ENCODE data around the gene SPC24. TPM values are rescaled to one million over a fixed set of nuclear protein-coding genes. Genes with fewer than 3 reads are reported as not detected.
"Not testable (repeated sequence)": the region's sequence is repeated elsewhere in the genome, so short reads cannot be mapped to it uniquely, and the experiment has no call there.

Gene SPC24
- polyA plus RNA-seq, 4 donors: 11.6 to 21.9 (median 21.0) TPM

GRCh38 chr19:11136400-11137101, 19.0 kb downstream of the SPC24 start:
- no peak for DNase-seq (ENCODE audit: low read depth in 4 of 4, low spot score in 2 of 4)

- DNase-seq (ENCODE audit: low read depth in 4 of 4, low spot score in 2 of 4): no peak
Measured at GRCh38 chr19:11131471-11131870, 24.1 kb downstream of the SPC24 start.

- no peak for DNase-seq (ENCODE audit: low read depth in 4 of 4, low spot score in 2 of 4)
Measured at GRCh38 chr19:11130824-11131455, 24.6 kb downstream of the SPC24 start.

DNA sequence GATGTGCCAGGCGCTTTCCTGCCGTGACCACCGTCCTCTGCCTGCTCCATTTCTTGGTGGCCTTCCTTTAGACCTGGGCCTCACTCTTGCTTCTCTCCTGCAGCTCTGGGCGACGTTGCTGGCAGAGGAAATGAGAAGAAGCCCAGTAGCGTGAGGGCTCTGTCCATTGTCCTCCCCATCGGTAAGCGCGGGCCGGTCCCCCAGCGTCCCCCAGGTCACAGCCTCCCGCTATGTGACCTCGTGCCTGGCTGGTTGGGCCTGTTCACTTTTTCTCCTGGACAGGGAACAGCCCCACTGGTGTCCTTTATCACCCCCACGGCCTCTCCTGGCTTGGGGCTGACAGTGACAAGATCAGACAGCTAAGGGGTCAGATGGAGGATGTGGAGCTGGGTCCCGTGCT, 27.7 kb downstream of the SPC24 start:
- DNase-seq (ENCODE audit: low read depth in 4 of 4, low spot score in 2 of 4): no peak

GRCh38 chr19:11125994-11126685, 29.4 kb downstream of the SPC24 start:
- peak in 1 of 4 donors; percentile 76 for DNase-seq (ENCODE audit: low read depth in 4 of 4, low spot score in 2 of 4)

DNA sequence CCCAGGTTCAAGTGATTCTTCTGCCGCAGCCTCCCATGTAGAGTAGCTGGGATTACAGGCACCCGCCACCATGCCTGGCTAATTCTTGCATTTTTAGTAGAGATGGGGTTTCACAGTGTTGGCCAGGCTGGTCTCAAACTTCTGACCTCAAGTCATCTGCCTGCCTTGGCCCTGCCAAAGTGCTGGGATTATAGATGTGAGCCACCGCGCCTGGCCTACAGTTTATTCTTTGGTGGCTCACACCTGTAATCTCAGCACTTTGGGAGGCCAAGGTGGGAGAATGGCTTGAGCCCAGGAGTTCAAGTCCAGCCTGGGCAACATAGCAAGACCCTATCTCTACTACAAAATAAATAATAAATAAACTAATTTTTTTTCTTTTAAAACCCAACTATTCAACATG, 31.4 kb downstream of the SPC24 start:
- not testable (repeated sequence) for DNase-seq (ENCODE audit: low read depth in 4 of 4, low spot score in 2 of 4)

GRCh38 chr19:11123114-11123513, 32.5 kb downstream of the SPC24 start:
- DNase-seq (ENCODE audit: low read depth in 4 of 4, low spot score in 2 of 4): no peak

GRCh38 chr19:11121963-11122362, 33.6 kb downstream of the SPC24 start:
- not testable (repeated sequence) for DNase-seq (ENCODE audit: low read depth in 4 of 4, low spot score in 2 of 4)

DNA sequence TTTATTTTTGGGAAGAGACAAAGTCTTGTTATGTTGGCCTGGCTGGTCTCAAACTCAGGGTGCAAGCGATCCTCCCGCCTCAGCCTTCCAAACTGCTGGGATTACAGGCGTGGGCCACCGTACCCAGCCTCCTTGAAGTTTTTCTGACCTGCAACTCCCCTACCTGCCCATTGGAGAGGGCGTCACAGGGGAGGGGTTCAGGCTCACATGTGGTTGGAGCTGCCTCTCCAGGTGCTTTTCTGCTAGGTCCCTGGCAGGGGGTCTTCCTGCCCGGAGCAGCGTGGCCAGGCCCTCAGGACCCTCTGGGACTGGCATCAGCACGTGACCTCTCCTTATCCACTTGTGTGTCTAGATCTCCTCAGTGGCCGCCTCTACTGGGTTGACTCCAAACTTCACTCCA, 39.1 kb downstream of the SPC24 start:
- no peak for DNase-seq (ENCODE audit: low read depth in 4 of 4, low spot score in 2 of 4)

DNA sequence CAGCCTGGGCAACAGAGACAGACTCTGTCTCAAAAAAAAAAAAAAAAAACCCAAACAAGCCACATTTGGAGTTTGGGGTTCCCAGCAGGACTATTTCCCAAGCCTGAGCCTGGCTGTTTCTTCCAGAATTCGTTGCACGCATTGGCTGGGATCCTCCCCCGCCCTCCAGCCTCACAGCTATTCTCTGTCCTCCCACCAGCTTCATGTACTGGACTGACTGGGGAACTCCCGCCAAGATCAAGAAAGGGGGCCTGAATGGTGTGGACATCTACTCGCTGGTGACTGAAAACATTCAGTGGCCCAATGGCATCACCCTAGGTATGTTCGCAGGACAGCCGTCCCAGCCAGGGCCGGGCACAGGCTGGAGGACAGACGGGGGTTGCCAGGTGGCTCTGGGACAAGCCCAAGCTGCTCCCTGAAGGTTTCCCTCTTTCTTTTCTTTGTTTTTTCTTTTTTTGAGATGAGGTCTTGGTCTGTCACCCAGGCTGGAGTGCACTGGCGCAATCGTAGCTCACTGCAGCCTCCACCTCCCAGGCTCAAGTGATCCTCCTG, 39.6 kb downstream of the SPC24 start:
- DNase-seq (ENCODE audit: low read depth in 4 of 4, low spot score in 2 of 4): no peak

DNA sequence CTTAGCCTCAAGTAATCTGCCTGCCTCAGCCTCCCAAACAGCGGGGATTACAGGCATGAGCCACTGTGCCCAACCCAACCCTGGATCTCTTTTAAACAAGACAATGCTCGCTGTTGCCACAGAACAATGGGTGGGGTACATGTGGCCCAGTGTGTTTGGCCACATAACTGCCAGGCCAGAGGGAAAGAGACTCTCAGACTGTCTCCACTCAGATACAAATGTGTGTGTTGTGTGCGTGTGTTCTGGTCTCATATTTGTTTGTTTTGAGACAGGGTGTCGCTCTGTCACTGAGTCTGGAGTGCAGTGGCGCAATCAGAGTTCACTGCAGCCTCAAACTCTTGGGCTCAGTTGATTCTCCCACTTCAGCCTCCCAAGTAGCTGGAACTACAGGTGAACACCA, 40.5 kb downstream of the SPC24 start:
- DNase-seq (ENCODE audit: low read depth in 4 of 4, low spot score in 2 of 4): no peak

DNA sequence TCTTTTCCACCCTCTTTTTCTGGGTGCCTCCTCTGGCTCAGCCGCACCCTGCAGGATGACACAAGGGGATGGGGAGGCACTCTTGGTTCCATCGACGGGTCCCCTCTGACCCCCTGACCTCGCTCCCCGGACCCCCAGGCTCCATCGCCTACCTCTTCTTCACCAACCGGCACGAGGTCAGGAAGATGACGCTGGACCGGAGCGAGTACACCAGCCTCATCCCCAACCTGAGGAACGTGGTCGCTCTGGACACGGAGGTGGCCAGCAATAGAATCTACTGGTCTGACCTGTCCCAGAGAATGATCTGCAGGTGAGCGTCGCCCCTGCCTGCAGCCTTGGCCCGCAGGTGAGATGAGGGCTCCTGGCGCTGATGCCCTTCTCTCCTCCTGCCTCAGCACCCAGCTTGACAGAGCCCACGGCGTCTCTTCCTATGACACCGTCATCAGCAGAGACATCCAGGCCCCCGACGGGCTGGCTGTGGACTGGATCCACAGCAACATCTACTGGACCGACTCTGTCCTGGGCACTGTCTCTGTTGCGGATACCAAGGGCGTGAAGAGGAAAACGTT, 42.4 kb downstream of the SPC24 start:
- DNase-seq (ENCODE audit: low read depth in 4 of 4, low spot score in 2 of 4): no peak

DNA sequence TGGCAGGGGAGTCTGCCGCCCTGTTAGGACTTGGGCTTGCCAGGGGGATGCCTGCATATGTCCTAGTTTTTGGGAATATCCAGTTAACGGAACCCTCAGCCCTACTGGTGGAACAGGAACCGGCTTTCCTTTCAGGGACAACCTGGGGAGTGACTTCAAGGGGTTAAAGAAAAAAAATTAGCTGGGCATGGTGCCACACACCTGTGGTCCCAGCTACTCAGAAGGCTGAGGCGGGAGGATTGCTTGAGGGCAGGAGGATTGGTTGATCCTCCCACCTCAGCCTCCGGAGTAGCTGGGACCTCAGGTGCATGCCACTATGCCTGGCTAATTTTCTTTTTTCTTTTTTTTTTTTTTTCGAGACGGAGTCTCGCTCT, 43.8 kb downstream of the SPC24 start:
- DNase-seq (ENCODE audit: low read depth in 4 of 4, low spot score in 2 of 4): no peak

DNA sequence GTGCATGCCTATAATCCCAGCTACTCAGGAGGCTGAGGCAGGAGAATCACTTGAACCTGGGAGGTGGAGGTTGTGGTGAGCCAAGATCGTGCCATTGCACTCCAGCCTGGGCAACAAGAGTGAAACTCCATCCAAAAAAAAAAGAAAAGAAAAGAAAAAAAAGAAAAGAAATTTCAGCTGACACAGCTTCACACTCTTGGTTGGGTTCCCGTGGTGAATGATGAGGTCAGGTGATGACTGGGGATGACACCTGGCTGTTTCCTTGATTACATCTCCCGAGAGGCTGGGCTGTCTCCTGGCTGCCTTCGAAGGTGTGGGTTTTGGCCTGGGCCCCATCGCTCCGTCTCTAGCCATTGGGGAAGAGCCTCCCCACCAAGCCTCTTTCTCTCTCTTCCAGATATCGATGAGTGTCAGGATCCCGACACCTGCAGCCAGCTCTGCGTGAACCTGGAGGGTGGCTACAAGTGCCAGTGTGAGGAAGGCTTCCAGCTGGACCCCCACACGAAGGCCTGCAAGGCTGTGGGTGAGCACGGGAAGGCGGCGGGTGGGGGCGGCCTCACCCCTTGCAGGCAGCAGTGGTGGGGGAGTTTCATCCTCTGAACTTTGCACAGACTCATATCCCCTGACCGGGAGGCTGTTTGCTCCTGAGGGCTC, 44.3 kb downstream of the SPC24 start:
- DNase-seq (ENCODE audit: low read depth in 4 of 4, low spot score in 2 of 4): no peak

- DNase-seq (ENCODE audit: low read depth in 4 of 4, low spot score in 2 of 4): no peak
Measured at GRCh38 chr19:11108746-11109145, 46.8 kb downstream of the SPC24 start.

DNA sequence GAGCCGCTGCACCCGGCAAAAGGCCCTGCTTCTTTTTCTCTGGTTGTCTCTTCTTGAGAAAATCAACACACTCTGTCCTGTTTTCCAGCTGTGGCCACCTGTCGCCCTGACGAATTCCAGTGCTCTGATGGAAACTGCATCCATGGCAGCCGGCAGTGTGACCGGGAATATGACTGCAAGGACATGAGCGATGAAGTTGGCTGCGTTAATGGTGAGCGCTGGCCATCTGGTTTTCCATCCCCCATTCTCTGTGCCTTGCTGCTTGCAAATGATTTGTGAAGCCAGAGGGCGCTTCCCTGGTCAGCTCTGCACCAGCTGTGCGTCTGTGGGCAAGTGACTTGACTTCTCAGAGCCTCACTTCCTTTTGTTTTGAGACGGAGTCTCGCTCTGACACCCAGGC, 49.1 kb downstream of the SPC24 start:
- no peak for DNase-seq (ENCODE audit: low read depth in 4 of 4, low spot score in 2 of 4)

DNA sequence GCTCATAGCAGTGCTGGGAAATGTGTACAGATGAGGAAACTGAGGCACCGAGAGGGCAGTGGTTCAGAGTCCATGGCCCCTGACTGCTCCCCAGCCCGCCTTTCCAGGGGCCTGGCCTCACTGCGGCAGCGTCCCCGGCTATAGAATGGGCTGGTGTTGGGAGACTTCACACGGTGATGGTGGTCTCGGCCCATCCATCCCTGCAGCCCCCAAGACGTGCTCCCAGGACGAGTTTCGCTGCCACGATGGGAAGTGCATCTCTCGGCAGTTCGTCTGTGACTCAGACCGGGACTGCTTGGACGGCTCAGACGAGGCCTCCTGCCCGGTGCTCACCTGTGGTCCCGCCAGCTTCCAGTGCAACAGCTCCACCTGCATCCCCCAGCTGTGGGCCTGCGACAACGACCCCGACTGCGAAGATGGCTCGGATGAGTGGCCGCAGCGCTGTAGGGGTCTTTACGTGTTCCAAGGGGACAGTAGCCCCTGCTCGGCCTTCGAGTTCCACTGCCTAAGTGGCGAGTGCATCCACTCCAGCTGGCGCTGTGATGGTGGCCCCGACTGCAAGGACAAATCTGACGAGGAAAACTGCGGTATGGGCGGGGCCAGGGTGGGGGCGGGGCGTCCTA, 50.5 kb downstream of the SPC24 start:
- DNase-seq (ENCODE audit: low read depth in 4 of 4, low spot score in 2 of 4): no peak

GRCh38 chr19:11103667-11104066, 51.9 kb downstream of the SPC24 start:
- not testable (repeated sequence) for DNase-seq (ENCODE audit: low read depth in 4 of 4, low spot score in 2 of 4)

DNA sequence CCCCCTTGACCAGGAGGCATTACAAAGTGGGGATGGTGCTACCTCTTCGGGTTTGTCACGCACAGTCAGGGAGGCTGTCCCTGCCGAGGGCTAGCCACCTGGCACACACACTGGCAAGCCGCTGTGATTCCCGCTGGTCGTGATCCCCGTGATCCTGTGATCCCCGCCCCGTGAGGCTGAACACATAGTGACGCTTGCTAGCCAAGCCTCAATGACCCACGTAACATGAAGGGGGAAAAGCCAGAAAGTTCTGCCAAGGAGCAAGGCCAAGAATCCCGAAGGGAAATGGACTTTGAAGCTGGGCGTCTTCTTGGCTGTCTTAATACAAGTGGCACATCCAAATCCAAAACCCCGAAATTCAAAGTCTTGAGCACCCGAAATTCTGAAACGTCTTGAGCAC, 52.6 kb downstream of the SPC24 start:
- DNase-seq (ENCODE audit: low read depth in 4 of 4, low spot score in 2 of 4): no peak

DNA sequence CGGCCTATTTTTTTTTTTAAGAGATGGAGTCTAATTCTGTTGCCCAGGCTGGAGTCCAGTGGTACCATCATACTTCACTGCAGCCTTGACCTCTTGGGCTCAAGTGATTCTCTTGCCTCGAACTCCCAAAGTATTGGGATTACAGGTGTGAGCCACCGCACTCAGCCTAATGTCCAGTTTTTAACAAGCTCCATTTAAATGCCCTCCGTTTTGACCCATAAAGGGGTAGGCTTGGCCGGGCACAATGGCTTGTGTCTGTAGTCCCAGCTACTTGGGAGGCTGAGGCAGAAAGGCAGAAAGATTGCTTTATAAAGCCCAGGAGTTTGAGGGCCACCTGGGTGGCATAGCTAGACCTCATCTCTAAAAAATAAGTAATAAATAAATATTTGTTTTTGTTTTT, 54.5 kb downstream of the SPC24 start:
- no peak for DNase-seq (ENCODE audit: low read depth in 4 of 4, low spot score in 2 of 4)
